IMR-90 (cell line): Measurements from ENCODE around the gene GJA4. TPM values are rescaled to one million over a fixed set of nuclear protein-coding genes. Genes with fewer than 3 reads are reported as not detected.

Source experiments
- ATAC-seq: fragments of 200-7000 bp; cut with Tn5 transposase; 2 replicates; pipeline ENCODE4 v1.9.1; 2020; ENCODE audit warnings: low read depth, mild to moderate bottlenecking, moderate library complexity
- BruUV-seq: library from RNA; stranded (reverse); fragments of 400-500 nt; replicated peaks from 2 replicates; lab custom pipeline; 2021; lab: Mats Ljungman, UMichigan
- CTCF ChIA-PET: fragments of 300-600 bp; formaldehyde crosslinking; extraction: SDS; loops from one replicate; lab custom pipeline; 2021; ENCODE audit warnings: antibody characterized with exemption; lab: Yijun Ruan, JAX
- POLR2A ChIA-PET: fragments of 300-600 bp; sonication (Branson Sonifier 250); formaldehyde crosslinking; loops from one replicate; lab custom pipeline; 2022; ENCODE audit warnings: antibody characterized with exemption; ENCODE audit not compliant: unreplicated experiment; lab: Charles Lee
- DNase-seq: peaks from one replicate; pipeline ENCODE4 v3.0.0; 2013
- H2AFZ ChIP-seq: replicated peaks from 2 replicates; pipeline ENCODE3; 2013; ENCODE audit warnings: low read length, mild to moderate bottlenecking; ENCODE audit not compliant: poor library complexity
- H2AK5ac ChIP-seq: 2 replicates; pipeline ENCODE4 v1.6.1; 2013; ENCODE audit warnings: low read depth, low read length, inconsistent platforms
- H2AK9ac ChIP-seq: replicated peaks from 2 replicates; pipeline ENCODE3; 2013; ENCODE audit warnings: mild to moderate bottlenecking, low read depth, low read length, moderate library complexity; ENCODE audit not compliant: poor library complexity
- H2BK120ac ChIP-seq: 2 replicates; pipeline ENCODE4 v1.6.1; 2013; ENCODE audit warnings: low read depth, low read length, inconsistent platforms
- H2BK15ac ChIP-seq: 3 replicates; pipeline ENCODE4 v1.6.1; 2013; ENCODE audit warnings: low read depth, low read length, inconsistent platforms
- H2BK20ac ChIP-seq: 2 replicates; pipeline ENCODE4 v1.6.1; 2013; ENCODE audit warnings: low read depth, mild to moderate bottlenecking, inconsistent platforms, low read length, moderate library complexity
- H2BK5ac ChIP-seq: 2 replicates; pipeline ENCODE4 v1.6.1; 2013; ENCODE audit warnings: mild to moderate bottlenecking, low read depth, low read length, inconsistent platforms; ENCODE audit not compliant: poor library complexity, severe bottlenecking
- H3K14ac ChIP-seq: replicated peaks from 2 replicates; pipeline ENCODE4 v1.6.1; 2013; ENCODE audit warnings: low read depth, low read length, inconsistent platforms
- H3K18ac ChIP-seq: 2 replicates; pipeline ENCODE4 v1.6.1; 2013; ENCODE audit warnings: low read depth, low read length, control low read depth
- H3K23ac ChIP-seq: 2 replicates; pipeline ENCODE4 v1.6.1; 2013; ENCODE audit warnings: low read depth, low read length, inconsistent platforms
- H3K27ac ChIP-seq: 2 replicates; pipeline ENCODE4 v1.5.1; 2013; ENCODE audit warnings: mild to moderate bottlenecking, control low read depth, low read length; ENCODE audit not compliant: insufficient read depth
- H3K27me3 ChIP-seq: 2 replicates; pipeline ENCODE4 v1.6.1; 2013; ENCODE audit warnings: low read length; ENCODE audit not compliant: control insufficient read depth, insufficient read depth
- H3K36me3 ChIP-seq: 2 replicates; pipeline ENCODE4 v1.6.1; 2013; ENCODE audit warnings: low read length, mixed read lengths; ENCODE audit not compliant: control insufficient read depth, insufficient read depth
- H3K4ac ChIP-seq: 2 replicates; pipeline ENCODE4 v1.6.1; 2013; ENCODE audit warnings: low read depth, low read length, inconsistent platforms
- H3K4me1 ChIP-seq: 2 replicates; pipeline ENCODE4 v1.6.1; 2013; ENCODE audit warnings: low read length, mixed read lengths; ENCODE audit not compliant: control insufficient read depth, insufficient read depth
- H3K4me2 ChIP-seq: 2 replicates; pipeline ENCODE4 v1.6.1; 2013; ENCODE audit warnings: low read depth, mild to moderate bottlenecking, control low read depth, low read length, moderate library complexity
- H3K4me3 ChIP-seq: 2 replicates; pipeline ENCODE4 v1.5.1; 2013; ENCODE audit warnings: low read depth, mild to moderate bottlenecking, control low read depth, low read length, moderate library complexity; ENCODE audit not compliant: insufficient read depth
- H3K56ac ChIP-seq: 2 replicates; pipeline ENCODE4 v1.6.1; 2013; ENCODE audit warnings: low read length, inconsistent platforms; ENCODE audit not compliant: insufficient read depth; ENCODE audit errors: extremely low read depth
- H3K79me1 ChIP-seq, 2 experiments: 2 replicates each; pipeline ENCODE4 v1.6.1; 2013; ENCODE audit warnings: low read length in 2 of 2, inconsistent platforms in 1 of 2, low read depth in 1 of 2
- H3K9ac ChIP-seq: 2 replicates; pipeline ENCODE4 v1.6.1; 2013; ENCODE audit warnings: low read depth, low read length, control low read depth
- H3K9me1 ChIP-seq: 2 replicates; pipeline ENCODE4 v1.6.1; 2013; ENCODE audit warnings: low read length, inconsistent platforms; ENCODE audit not compliant: insufficient read depth
- H3K9me3 ChIP-seq: 2 replicates; pipeline ENCODE4 v1.6.1; 2013; ENCODE audit warnings: low read length; ENCODE audit not compliant: control insufficient read depth, insufficient read depth
- H4K20me1 ChIP-seq: 2 replicates; pipeline ENCODE4 v1.6.1; 2013; ENCODE audit warnings: low read length, inconsistent platforms; ENCODE audit not compliant: insufficient read depth
- H4K5ac ChIP-seq: 2 replicates; pipeline ENCODE4 v1.6.1; 2013; ENCODE audit warnings: mild to moderate bottlenecking, low read depth, low read length, control low read depth
- H4K8ac ChIP-seq, 2 experiments: 2 replicates each; pipeline ENCODE4 v1.6.1; 2013; ENCODE audit warnings: low read depth in 2 of 2, low read length in 2 of 2, control low read depth in 1 of 2, inconsistent platforms in 1 of 2
- H4K91ac ChIP-seq: 2 replicates; pipeline ENCODE4 v1.6.1; 2013; ENCODE audit warnings: low read depth, low read length, inconsistent platforms; ENCODE audit not compliant: insufficient read depth
- CHD1 ChIP-seq: IDR thresholded peaks from 2 replicates; pipeline ENCODE4 v1.6.1; 2012; ENCODE audit warnings: low read depth, low read length, improper control_type of control experiment
- CTCF ChIP-seq: conservative IDR thresholded peaks from 2 replicates; pipeline ENCODE4 v1.5.1; 2012; ENCODE audit warnings: mild to moderate bottlenecking, low read depth, low read length, improper control_type of control experiment
- MAFK ChIP-seq: IDR thresholded peaks from 2 replicates; pipeline ENCODE4 v1.6.1; 2012; ENCODE audit warnings: low read depth, low read length, improper control_type of control experiment
- MAZ ChIP-seq: IDR thresholded peaks from 2 replicates; pipeline ENCODE4 v1.6.1; 2012; ENCODE audit warnings: low read depth, mild to moderate bottlenecking, low read length, improper control_type of control experiment, moderate library complexity, borderline replicate concordance
- POLR2A ChIP-seq: IDR thresholded peaks from 2 replicates; pipeline ENCODE4 v1.6.1; 2012; ENCODE audit warnings: mild to moderate bottlenecking, low read depth, low read length
- RFX5 ChIP-seq: IDR thresholded peaks from 2 replicates; pipeline ENCODE4 v1.8.0; 2012; ENCODE audit warnings: low read depth, mild to moderate bottlenecking, low read length, moderate library complexity
- WGBS, 2 experiments: methylation state at CpG; one replicate each; pipeline versions ENCODE4 v1.1.5 to v1.1.7; 2013; ENCODE audit warnings: missing lambda C conversion rate in 2 of 2; ENCODE audit not compliant: insufficient read length in 1 of 2; ENCODE audit errors: extremely low coverage in 2 of 2; 5-methylcytosine and 5-hydroxymethylcytosine counted together
- dilution Hi-C: fragments of 300-500 bp; cut with HindIII; formaldehyde crosslinking; loops from one replicate; pipeline ENCODE4 v1.14.3; 2018; ENCODE audit warnings: low sequenced_read_pairs; ENCODE audit not compliant: unreplicated experiment
- in situ Hi-C: fragments of 300-500 bp; cut with MboI; formaldehyde crosslinking; loops from 3 replicates; pipeline ENCODE4 v1.14.3; 2019; ENCODE audit warnings: low sequenced_read_pairs, inconsistent platforms, mixed read lengths
- intact Hi-C: fragments of 100-400 bp; cut with micrococcal nuclease; formaldehyde crosslinking; loops from 2 replicates; pipeline ENCODE4 v1.10.0; 2022
- polyA plus RNA-seq, 3 experiments: library from polyadenylated mRNA; depleted of rRNA; stranded (reverse); fragments of >200 nt; gene quantifications; 2 replicates each; pipeline ENCODE4 v1.2.3, GENCODE V29; 2012; ENCODE audit warnings: low replicate concordance in 1 of 3
- total RNA-seq: library from RNA; depleted of rRNA; stranded (reverse); fragments of >200 nt; gene quantifications from 2 replicates; pipeline ENCODE4 v1.2.3, GENCODE V29; 2012

Gene GJA4
- total and polyA plus RNA-seq, 2 of the 4 experiments (the other 2 are of a cell fraction): not detected

- Histone ChIP-seq H3K27me3 (peaks cover 2% of the 10 kb centered on the region; the same call in 1 of the 2 replicates), H3K56ac (no peak overlapping the region), H2AK5ac (no peak overlapping the region), H3K4me1 (no peaks in the 10 kb centered on the region), H2BK120ac (no peak overlapping the region), H3K4ac (no peak overlapping the region), H3K9ac (no peak overlapping the region), H2BK20ac (no peak overlapping the region), H3K23ac (no peak overlapping the region), H3K79me1 (no peaks in the 10 kb centered on the region), H4K5ac (no peak overlapping the region), H2BK15ac (no peak overlapping the region), H3K18ac (no peak overlapping the region), H4K91ac (no peak overlapping the region), H2BK5ac (no peak overlapping the region), H3K4me3 (no peak overlapping the region), H4K20me1 (no peaks in the 10 kb centered on the region), H3K27ac (no peak overlapping the region), H2AK9ac (no peak overlapping the region), H3K36me3 (no peaks in the 10 kb centered on the region), H3K9me3 (no peaks in the 10 kb centered on the region), H2AFZ (no peak overlapping the region), H3K9me1 (no peaks in the 10 kb centered on the region), H4K8ac (no peak overlapping the region), H3K4me2 (no peak overlapping the region), H3K14ac (no peak overlapping the region)
- no TSS peak for BruUV-seq
- WGBS, 2 experiments: no CpG with 5 or more reads among the region's 4 CpGs
- CTCF ChIA-PET: no interaction called here
- in situ Hi-C loops: loop anchor here (10.0 kb wide), 1 partner anchor 1111 kb away; no protein-coding TSS in a partner anchor
- intact Hi-C loops: no loop called here
- ATAC-seq (no peak), DNase-seq (no peak)
- no peak for TF ChIP-seq RFX5
- TF ChIP-seq MAFK: no peak
- TF ChIP-seq CHD1: no peak
- no peak for TF ChIP-seq MAZ
- no peak for TF ChIP-seq POLR2A
- no peak for TF ChIP-seq CTCF
- dilution Hi-C loops: no loop called here
- POLR2A ChIA-PET: no interaction called here
Observed at GRCh38 chr1:34746101-34746500, 46.7 kb upstream of the GJA4 start.
